Right kidney (tissue), 1 donor: Measurements from ENCODE around the gene ALOX5.
"Not testable (repeated sequence)": the region's sequence is repeated elsewhere in the genome, so short reads cannot be mapped to it uniquely, and the experiment has no call there.

Experiments used
- DNase-seq: peaks from one replicate; pipeline ENCODE4 v3.0.0-alpha.2; 2016

ALOX5 gene

GRCh38 chr10:45470098-45471012 lies 96.3 kb downstream of the ALOX5 start:
- no peak for DNase-seq

DNA sequence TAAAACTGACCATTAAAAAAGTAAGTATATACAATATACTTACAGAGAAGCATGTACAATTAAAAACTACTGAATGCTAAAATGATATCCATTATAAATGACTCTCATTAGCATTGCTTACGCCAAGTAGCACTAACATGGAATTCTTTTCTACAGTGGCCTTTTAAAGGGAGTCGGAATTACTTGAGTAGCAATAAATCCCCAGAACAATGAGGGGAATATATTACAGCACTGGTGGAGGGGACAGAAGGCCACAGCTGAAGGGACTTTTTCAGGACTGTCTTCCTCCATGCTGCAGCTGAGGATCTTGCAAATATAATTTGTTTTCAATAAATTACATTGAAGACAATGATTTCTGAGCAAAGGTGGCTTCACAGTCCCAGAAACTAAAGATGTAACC lies 97.0 kb downstream of the ALOX5 start:
- no peak for DNase-seq

- no peak for DNase-seq
Measured at GRCh38 chr10:45471531-45472310, 97.7 kb downstream of the ALOX5 start.

- no peak for DNase-seq
Measured at GRCh38 chr10:45473126-45473525, 99.1 kb downstream of the ALOX5 start.

GRCh38 chr10:45476559-45476958 lies 102.5 kb downstream of the ALOX5 start:
- no peak for DNase-seq

DNA sequence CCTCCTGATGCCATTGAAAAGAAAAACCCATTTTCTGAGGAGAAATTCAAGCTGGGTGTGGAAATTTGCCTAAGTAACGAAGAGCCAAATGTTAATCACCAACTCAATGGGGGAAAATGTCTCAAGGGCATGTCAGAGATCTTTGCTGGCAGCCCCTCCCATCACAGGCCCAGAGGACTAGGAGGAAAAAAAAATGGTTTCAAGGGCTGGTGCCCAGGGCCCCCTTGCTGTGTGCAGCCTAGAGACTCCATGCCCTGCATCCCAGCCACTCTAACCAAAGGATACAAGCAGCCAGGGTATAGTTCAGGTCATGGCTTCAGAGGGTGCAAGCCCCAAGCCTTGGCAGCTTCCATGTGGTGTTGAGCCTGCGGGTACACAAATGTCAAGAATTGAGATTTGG lies 106.3 kb downstream of the ALOX5 start:
- DNase-seq, result no peak

DNA sequence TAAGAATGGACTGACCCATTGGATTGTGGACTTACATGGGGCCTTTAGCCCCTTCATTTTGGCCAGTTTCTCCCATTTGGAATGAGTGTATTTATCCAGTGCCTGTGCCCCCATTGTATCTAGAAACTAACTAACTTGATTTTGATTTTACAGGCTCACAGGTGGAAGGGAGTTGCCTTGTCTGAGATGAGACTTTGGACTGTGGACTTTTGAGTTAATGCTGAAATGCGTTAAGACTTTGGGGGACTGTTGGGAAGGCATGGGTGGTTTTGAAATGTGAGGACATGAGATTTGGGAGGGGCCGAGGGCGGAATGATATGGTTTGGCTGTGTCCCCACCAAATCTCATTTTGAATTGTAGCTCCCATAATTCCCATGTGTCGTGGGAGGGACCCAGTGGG lies 107.1 kb downstream of the ALOX5 start:
- DNase-seq, result not testable (repeated sequence)

DNA sequence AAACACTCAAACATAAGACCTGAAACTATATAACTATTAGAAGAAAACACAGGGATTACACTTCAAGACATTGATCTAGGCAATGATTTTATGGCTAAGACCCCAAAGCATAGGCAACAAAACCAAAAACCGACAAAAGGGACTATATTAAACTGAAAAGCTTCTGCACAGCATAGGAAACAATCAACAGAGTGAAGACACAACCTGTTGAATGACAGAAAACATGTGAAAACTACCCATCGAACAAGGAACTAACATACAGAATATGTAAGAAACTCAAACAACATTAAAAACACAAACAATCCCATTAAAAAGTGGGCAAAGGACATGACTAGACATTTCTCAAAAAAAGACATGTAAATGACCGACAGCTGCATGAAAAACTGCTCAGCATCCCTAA lies 109.0 kb downstream of the ALOX5 start:
- DNase-seq, result no peak

DNA sequence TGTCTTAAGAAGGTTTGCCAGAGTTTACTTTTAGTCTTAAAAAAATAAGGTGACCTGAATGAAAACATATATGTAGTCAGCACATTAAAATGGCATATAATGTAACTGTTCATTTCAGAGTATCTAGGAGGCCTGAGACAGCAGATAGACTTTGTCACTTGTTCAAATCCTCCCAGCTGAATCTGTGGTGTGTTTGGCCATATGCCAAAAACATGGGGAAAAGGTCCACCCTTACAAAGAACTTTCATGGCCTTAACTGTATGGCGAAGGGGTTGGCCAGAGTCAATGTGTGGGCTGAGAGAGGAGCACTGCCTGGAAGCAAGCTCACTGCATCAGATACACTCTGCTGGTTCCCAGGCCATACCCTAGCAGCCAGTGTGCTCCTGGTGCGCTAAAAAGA lies 113.7 kb downstream of the ALOX5 start:
- DNase-seq, result no peak

- DNase-seq, result no peak
Measured at GRCh38 chr10:45488365-45488764, 114.3 kb downstream of the ALOX5 start.

- DNase-seq, result no peak
Measured at GRCh38 chr10:45490277-45490676, 116.3 kb downstream of the ALOX5 start.

DNA sequence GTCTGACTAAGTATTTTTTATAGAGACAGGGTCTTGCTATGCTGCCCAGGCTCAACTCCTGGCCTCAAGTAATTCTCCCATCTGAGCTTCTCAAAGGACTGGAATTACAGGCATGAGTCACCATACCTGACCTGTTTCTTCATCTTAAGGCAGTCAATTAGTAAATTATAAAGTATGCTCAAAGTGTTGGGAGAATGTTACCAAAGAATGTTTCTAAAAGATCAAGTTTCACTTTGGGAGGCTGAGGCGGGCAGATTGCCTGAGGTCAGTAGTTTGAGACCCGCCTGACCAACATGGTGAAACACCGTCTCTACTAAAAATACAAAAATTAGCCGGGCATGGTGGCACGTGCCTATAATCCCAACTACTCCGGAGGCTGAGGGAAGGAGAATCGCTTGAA lies 117.0 kb downstream of the ALOX5 start:
- DNase-seq, result no peak
